ENCODE measurements around the gene RIC8A.
"Not testable (repeated sequence)": the region's sequence is repeated elsewhere in the genome, so short reads cannot be mapped to it uniquely, and the experiment has no call there.

The RIC8A gene

DNA sequence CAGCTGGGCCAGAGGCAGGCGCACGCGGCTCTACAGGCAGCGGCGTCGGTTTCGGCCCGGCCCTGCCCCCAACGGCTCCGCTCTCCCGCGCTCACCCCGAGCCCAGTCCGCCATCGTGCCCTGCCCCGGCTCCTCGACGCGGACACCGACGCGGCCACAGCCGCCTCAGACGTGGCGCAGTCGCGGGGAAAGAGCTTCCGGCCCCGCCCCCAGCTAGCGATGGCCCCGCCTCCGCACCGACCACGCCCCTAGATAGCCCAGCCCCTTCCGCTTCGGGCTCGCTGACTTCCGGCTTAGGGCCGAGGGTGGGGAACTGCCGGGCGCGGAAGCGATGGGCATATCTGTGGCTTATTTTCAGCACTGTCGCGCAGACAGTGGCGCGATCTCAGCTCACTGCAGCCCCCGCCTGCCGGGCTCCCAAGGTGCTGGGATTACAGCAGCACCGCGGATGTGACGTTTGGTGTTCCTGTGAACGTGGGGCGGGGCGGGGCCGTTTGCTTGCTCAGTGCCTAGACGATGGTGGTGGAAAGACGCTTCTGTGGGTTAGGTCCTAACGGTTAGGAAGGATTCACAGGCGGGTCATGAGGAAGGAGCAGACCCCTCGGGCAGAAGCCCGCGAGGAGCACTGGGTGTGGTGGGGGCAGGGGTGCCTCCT, at the start of gene RIC8A, which contains the start of gene BET1L:
Gene RIC8A (plus strand): TSS at position 501 of the 655 bp plus-strand sequence. CDS start 1,147 bp downstream, outside the sequence.
Gene BET1L (minus strand): TSS at position 192 of the 655 bp plus-strand sequence. CDS start 78 bp downstream, at position 114.
- DNase-seq (ENCODE audit: low spot score), result peak; percentile 96

GRCh38 chr11:180242-180641, 27.3 kb upstream of the RIC8A start:
- not testable (repeated sequence) for DNase-seq (ENCODE audit: low spot score)

DNA sequence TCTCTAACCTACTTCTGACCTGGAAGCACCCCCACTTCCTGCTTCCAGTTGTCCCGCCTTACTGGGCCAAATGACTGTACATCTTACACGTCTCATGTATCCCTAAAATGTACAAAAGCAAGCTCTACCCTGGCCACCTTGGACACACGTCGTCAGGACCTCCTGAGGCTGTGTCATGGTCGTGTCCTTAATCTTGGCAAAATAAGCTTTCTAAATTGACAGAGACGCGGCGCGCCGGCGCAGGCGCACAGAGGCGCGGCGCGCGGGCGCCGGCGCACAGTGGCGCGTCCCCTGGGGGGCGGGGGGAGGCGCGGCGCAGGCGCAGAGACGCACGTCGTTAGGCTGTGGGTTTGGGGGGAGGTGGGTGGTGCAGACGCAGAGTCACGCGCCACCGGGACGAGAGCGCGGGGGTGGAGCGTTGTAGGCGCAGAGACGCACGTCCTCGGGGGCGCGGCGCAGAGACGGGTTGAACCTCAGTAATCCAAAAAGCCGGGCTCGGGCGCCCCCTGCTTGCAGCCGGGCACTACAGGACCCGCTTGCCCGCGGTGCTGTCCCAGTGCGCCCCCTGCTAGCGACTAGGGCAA, 18.2 kb upstream of the RIC8A start:
- DNase-seq (ENCODE audit: low spot score), result not testable (repeated sequence)

DNA sequence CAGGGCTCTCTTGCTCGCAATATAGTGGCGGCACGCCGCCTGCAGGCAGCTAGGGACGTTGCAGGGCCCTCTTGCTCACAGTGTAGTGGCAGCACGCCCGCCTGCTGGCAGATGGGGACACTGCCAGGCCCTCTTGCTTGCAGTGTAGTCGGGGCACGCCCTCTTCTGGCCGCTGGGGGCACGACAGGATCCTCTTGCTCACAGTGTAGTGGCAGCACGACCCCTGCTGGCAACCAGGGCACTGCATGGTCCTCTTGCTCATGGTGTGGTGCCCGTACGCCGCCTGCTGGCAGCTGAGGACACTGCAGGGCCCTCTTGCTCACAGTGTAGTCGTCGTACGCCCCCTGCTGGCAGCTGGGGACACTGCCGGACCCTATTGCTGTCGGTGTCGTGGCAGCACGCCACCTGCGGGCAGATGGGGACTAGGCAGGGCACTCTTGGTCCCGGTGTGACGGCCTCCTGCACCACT, 17.6 kb upstream of the RIC8A start:
- DNase-seq (ENCODE audit: low spot score), result not testable (repeated sequence)

GRCh38 chr11:190546-190945, 17.0 kb upstream of the RIC8A start:
- not testable (repeated sequence) for DNase-seq (ENCODE audit: low spot score)

DNA sequence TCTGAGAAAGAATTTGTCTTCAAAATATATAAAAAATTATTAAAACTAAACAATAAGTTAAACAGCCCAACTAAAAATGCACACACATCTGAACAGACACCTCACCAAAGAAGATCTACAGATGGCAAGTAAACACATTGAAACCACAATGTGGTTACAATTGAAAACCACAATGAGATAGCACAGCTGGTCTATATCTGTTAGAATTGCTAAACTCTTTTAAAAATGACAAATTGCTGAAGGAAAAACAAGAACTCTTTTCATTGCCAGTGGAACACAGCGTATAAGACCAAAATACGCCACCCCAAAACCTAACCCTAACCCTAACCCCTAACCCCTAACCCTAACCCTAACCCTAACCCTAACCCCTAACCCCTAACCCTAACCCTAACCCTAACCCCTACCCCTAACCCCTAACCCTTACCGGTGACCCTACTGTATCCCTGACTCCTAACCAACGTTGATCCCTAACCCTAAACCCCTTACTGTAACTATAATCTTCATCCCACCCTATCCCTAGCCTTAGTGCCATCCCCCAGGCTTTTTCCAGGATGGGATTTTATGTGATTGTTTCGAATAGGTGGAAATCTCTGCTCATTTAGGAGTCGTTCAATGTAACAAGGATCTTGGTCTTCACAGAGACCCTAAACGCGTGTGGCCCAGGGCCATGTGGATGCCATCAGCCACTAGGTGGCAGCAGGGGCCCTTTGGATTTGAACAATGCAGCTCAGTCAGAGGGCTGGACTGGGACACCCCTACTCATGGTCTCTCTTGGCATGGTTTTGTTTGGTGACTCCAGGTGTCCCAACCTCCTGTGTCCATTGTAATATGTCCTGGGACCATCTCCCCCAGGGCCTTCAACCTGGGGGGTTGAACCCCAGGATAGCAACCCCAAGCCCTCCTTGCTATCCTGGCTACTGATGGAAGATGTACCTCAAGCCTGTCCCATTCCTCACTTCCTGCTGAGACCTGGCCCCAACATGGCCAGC, 15.7 kb upstream of the RIC8A start:
- not testable (repeated sequence) for DNase-seq (ENCODE audit: low spot score)

- not testable (repeated sequence) for DNase-seq (ENCODE audit: low spot score)
Observed at GRCh38 chr11:192674-193128, 14.8 kb upstream of the RIC8A start, which contains the start of gene SCGB1C1. Gene SCGB1C1, plus strand, starts transcription at chr11:193078. Its CDS starts 22 bp downstream, at chr11:193100.

DNA sequence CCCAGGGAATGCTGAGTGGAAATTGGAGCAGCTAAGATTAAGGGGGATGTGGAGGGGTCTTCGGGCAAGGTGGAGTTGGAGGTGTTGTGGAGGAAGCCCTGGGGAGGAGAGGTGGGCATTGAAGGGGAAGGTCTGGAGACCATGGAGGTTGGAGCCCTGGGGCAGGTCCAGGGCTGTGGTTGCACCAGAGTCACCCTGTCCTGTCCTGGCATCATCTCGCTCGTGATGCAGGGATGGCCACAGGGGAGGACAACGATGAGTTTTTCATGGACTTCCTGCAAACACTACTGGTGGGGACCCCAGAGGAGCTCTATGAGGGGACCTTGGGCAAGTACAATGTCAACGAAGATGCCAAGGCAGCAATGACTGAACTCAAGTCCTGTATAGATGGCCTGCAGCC, 14.0 kb upstream of the RIC8A start:
- DNase-seq (ENCODE audit: low spot score), result not testable (repeated sequence)

DNA sequence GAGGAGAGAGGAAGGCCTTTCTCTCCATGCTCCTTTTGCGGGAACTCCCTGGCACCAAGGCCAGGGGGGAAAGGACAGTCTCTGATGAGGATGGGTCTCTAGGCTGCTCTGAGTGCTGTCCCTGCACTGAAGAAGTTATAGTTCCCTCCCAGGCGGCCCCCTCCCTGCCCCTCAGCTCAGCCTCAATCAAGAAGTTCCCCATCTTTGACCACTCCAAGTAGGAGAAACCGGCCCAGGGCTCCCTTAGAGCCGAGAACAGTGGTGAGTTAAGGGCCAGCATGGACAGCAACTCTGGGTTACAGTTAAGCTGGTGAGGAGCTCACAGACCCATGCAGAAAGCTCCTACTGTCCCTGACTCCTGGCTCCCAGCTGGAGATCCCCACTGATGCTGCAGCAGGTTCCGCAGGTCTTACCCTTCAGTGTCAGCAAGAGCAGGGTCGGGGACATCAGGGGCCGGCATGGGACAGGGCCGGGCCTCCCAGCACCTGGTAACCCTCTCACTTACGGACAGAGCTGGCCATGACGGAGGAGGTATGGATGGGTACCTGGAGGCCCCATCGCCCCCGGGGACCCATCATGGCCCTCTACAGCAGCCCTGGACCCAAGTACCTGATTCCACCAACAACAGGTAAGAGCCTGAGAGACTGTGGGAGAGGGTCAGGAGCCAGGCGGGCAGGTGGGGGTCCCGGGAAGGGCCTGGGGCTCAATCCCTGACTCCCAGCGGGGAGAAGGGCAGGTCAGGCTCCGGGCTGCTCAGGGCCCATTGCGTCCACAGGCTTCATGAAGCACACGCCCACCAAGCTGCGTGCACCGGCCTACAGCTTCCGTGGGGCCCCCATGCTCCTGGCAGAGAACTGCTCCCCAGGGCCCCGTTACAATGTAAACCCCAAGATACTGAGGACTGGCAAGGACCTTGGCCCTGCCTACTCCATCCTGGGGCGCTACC, 10.4 kb upstream of the RIC8A start:
- DNase-seq (ENCODE audit: low spot score), result no peak

DNA sequence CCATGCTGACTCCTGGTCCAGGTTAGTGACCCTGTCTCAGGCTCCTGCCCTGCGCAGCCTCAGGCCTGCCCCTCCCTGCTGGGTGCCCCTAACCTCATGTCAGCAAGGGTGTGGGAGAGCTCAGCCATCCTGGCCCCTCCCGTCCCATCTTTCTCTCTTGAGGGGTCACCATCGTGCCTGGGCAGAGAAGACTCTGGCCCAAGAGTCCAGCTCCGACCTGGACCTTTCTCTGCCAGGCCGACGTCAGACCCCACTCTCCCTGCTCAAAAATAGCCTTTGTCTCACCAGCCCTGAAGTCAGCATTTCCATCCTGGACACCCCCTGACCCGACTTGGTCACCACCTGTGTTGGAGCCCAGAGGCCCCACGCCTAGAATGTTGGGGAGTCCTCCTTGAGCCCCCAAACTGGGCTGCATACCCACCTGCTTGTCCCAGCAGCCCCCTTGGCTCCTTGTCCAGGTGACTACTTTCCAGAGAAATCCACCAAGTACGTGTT, 9.7 kb upstream of the RIC8A start:
- DNase-seq (ENCODE audit: low spot score), result no peak

GRCh38 chr11:198236-198806, 9.2 kb upstream of the RIC8A start:
- DNase-seq (ENCODE audit: low spot score), result no peak

GRCh38 chr11:199004-199581, 8.4 kb upstream of the RIC8A start:
- no peak for DNase-seq (ENCODE audit: low spot score)

DNA sequence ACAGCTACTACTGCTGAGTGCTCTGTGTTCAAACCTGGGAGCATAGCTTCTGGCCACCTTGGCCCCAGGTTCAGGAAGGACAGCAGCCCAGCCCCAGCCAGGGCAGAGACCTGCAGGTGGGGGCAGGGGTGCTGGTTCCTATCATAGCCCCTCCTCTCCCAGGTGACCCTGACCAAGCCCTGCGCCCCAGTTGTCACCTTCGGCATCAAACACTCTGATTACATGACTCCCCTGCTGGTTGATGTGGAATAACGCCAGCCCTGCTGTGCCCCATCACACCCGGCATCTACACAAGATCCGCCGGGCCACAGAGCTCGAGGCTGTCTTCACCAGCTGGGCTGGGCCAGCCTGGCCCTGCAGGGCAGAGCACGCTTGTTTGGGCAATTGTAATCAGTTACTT, 7.7 kb upstream of the RIC8A start:
- no peak for DNase-seq (ENCODE audit: low spot score)

- no peak for DNase-seq (ENCODE audit: low spot score)
Observed at GRCh38 chr11:200224-201003, 7.1 kb upstream of the RIC8A start.

GRCh38 chr11:201966-202365, 5.5 kb upstream of the RIC8A start:
- no peak for DNase-seq (ENCODE audit: low spot score)

- no peak for DNase-seq (ENCODE audit: low spot score)
Observed at GRCh38 chr11:202490-202889, 5.0 kb upstream of the RIC8A start.

GRCh38 chr11:203056-203944, 4.2 kb upstream of the RIC8A start:
- DNase-seq (ENCODE audit: low spot score), result no peak

GRCh38 chr11:203945-204586, 3.4 kb upstream of the RIC8A start:
- DNase-seq (ENCODE audit: low spot score), result no peak
